Activated B cell treated with CpG ODN at 0.5 μM for 24 hours (primary cell): Measurements from ENCODE around the gene FLOT2. TPM values are rescaled to one million over a fixed set of nuclear protein-coding genes. Genes with fewer than 3 reads are reported as not detected.

Source experiments
- ATAC-seq: fragments of 200-7000 bp; cut with Tn5 transposase; one replicate; pipeline ENCODE4 v1.10.0; 2021; ENCODE audit warnings: low read depth, mild to moderate bottlenecking, moderate library complexity
- CTCF ChIA-PET: fragments of 350-600 bp; sonication (Branson Sonifier 250); formaldehyde crosslinking; loops from one replicate; lab custom pipeline; 2021; ENCODE audit warnings: antibody characterized with exemption; lab: Charles Lee
- POLR2A ChIA-PET: fragments of 350-600 bp; sonication (Branson Sonifier 250); formaldehyde crosslinking; loops from one replicate; lab custom pipeline; 2021; ENCODE audit warnings: antibody characterized with exemption; lab: Charles Lee
- DNase-seq: peaks from one replicate; pipeline ENCODE4 v3.0.0; 2022
- H3K27ac Mint-ChIP-seq: one replicate; pipeline ENCODE4 v1.8.0; 2020; ENCODE audit warnings: mixed read lengths
- H3K27me3 Mint-ChIP-seq: one replicate; pipeline ENCODE4 v1.8.0; 2021; ENCODE audit warnings: mixed read lengths
- H3K36me3 Mint-ChIP-seq: one replicate; pipeline ENCODE4 v1.8.0; 2021; ENCODE audit warnings: low read depth, mixed read lengths
- H3K4me1 Mint-ChIP-seq: one replicate; pipeline ENCODE4 v1.8.0; 2021; ENCODE audit warnings: mixed read lengths
- H3K4me3 Mint-ChIP-seq: one replicate; pipeline ENCODE4 v1.8.0; 2020; ENCODE audit warnings: mild to moderate bottlenecking, mixed read lengths
- H3K9me3 Mint-ChIP-seq: one replicate; pipeline ENCODE4 v1.8.0; 2020; ENCODE audit warnings: mixed read lengths
- CTCF ChIP-seq: fragments of 200-600 bp; IDR thresholded peaks from one replicate; pipeline ENCODE4 v1.8.0; 2022; ENCODE audit warnings: antibody characterized with exemption, mild to moderate bottlenecking
- intact Hi-C: fragments of 100-400 bp; cut with micrococcal nuclease; formaldehyde crosslinking; loops from one replicate; pipeline ENCODE4 v1.15.1; 2024
- total RNA-seq: library from RNA; stranded (reverse); gene quantifications from 2 replicates; pipeline ENCODE4 v1.2.3, GENCODE V29; 2022

The FLOT2 gene
- total RNA-seq, 1 donor from 2014 or later, result 321 TPM

- intact Hi-C loops, result no loop called here
Observed at GRCh38 chr17:28912281-28912937, 14.9 kb upstream of the FLOT2 start.

GRCh38 chr17:28911411-28912045, 14.0 kb upstream of the FLOT2 start:
- Mint-ChIP-seq H3K27ac (no peak overlapping the region), H3K4me3 (no peak overlapping the region), H3K9me3 (no peaks in the 10 kb centered on the region), H3K4me1 (no peaks in the 10 kb centered on the region), H3K27me3 (no peaks in the 10 kb centered on the region), H3K36me3 (peaks cover 91% of the 10 kb centered on the region)
- CTCF ChIA-PET, result interaction anchor here (0.6 to 6.2 kb wide), 4 partner anchors 9 to 185 kb away, joined by 3 to 37 read pairs (median 6); partner anchors contain the start of genes DHRS13 and TLCD1
- intact Hi-C loops, result no loop called here
- POLR2A ChIA-PET, result interaction anchor here (0.5 to 0.8 kb wide), 2 partner anchors 182 to 184 kb away, joined by 3 to 6 read pairs; no protein-coding TSS in a partner anchor
- ATAC-seq, result no peak
- no peak for DNase-seq
- no peak for TF ChIP-seq CTCF

More at GRCh38 chr17:28912281-28912937, 14.9 kb upstream of the FLOT2 start:
- H3K4me3 Mint-ChIP-seq, result no peak overlapping the region
- ATAC-seq, result no peak
- POLR2A ChIA-PET, result interaction anchor here (0.8 kb wide), 1 partner anchor 185 kb away, joined by 3 read pairs; no protein-coding TSS in a partner anchor
- CTCF ChIA-PET, result interaction anchor here (1.3 to 6.2 kb wide), 4 partner anchors 10 to 186 kb away, joined by 3 to 37 read pairs (median 6); partner anchors contain the start of genes DHRS13 and TLCD1
- no peaks in the 10 kb centered on the region for H3K9me3 Mint-ChIP-seq
- no peak overlapping the region for H3K27ac Mint-ChIP-seq
- no peak for DNase-seq
- peaks cover 91% of the 10 kb centered on the region for H3K36me3 Mint-ChIP-seq
- no peaks in the 10 kb centered on the region for H3K27me3 Mint-ChIP-seq
- H3K4me1 Mint-ChIP-seq, result no peaks in the 10 kb centered on the region
- TF ChIP-seq CTCF, result no peak

- ChIA-PET POLR2A (interaction anchor here (0.5 to 0.6 kb wide), 2 partner anchors 181 to 278 kb away, joined by 3 to 6 read pairs; no protein-coding TSS in a partner anchor), CTCF (interaction anchor here (0.6 to 6.2 kb wide), 2 partner anchors 8 to 148 kb away, joined by 3 to 37 read pairs; no protein-coding TSS in a partner anchor)
- no peaks in the 10 kb centered on the region for H3K4me1 Mint-ChIP-seq
- H3K36me3 Mint-ChIP-seq, result peaks cover 90% of the 10 kb centered on the region
- H3K9me3 Mint-ChIP-seq, result no peaks in the 10 kb centered on the region
- intact Hi-C loops, result no loop called here
- no peak overlapping the region for H3K4me3 Mint-ChIP-seq
- ATAC-seq (no peak), DNase-seq (no peak)
- H3K27me3 Mint-ChIP-seq, result no peaks in the 10 kb centered on the region
- H3K27ac Mint-ChIP-seq, result no peak overlapping the region
- no peak for TF ChIP-seq CTCF
Observed at GRCh38 chr17:28910534-28910933, 13.0 kb upstream of the FLOT2 start.

GRCh38 chr17:28908640-28909167, 11.2 kb upstream of the FLOT2 start:
- CTCF ChIA-PET, result interaction anchor here (2.9 to 6.2 kb wide), 2 partner anchors 7 to 146 kb away, joined by 11 to 37 read pairs; no protein-coding TSS in a partner anchor
- no peak for ATAC-seq
- Mint-ChIP-seq H3K27me3 (no peaks in the 10 kb centered on the region), H3K36me3 (peaks cover 81% of the 10 kb centered on the region), H3K9me3 (no peaks in the 10 kb centered on the region), H3K4me1 (no peaks in the 10 kb centered on the region), H3K4me3 (no peak overlapping the region), H3K27ac (no peak overlapping the region)
- POLR2A ChIA-PET, result interaction anchor here (1.0 kb wide), 1 partner anchor 18 kb away, joined by 3 read pairs; no protein-coding TSS in a partner anchor
- DNase-seq, result no peak
- no peak for TF ChIP-seq CTCF
- intact Hi-C loops, result no loop called here
